ENCODE data around the gene FAM240B. TPM values are rescaled to one million over a fixed set of nuclear protein-coding genes. Genes with fewer than 3 reads are reported as not detected.

Gene FAM240B
- total RNA-seq, 1 experiment from 2014 or later, result not detected

- Histone ChIP-seq H3K4me1 (ENCODE audit: insufficient read depth, low read length) (0 out of 2 replicates have a peak, but pooled peaks cover 4% of the 10 kb centered on the region), H3K27ac (ENCODE audit: low read length) (no peak overlapping the region), H3K79me2 (ENCODE audit: low read length) (no peaks in the 10 kb centered on the region), H3K27me3 (ENCODE audit: low read length) (no peaks in the 10 kb centered on the region), H2AFZ (ENCODE audit: low read length) (no peak overlapping the region), H3K9me2 (replicated peaks; ENCODE audit: low read length) (no peaks in the 10 kb centered on the region), H3K4me2 (ENCODE audit: low read length) (no peak overlapping the region), H3K4me3 (ENCODE audit: low read length) (no peak overlapping the region), H3F3A (ENCODE audit: low read length, unreplicated experiment) (no peaks in the 10 kb centered on the region), H3K9ac (ENCODE audit: low read length) (no peak overlapping the region), H3K36me3 (ENCODE audit: low read depth, low read length) (no peaks in the 10 kb centered on the region), H4K20me1 (ENCODE audit: low read length) (no peaks in the 10 kb centered on the region), H3K9me3 (ENCODE audit: low read length) (no peaks in the 10 kb centered on the region)
- no TSS peak for BruUV-seq (replicated peaks)
- ATAC-seq (no peak), DNase-seq (no peak)
- TF ChIP-seq EZH2phosphoT487 (IDR thresholded peaks at IDR 0.05; ENCODE audit: borderline replicate concordance, low read length) (no peak), CTCF (conservative IDR thresholded peaks at IDR 0.05; ENCODE audit: low read depth, low read length) (no peak), EZH2 (IDR thresholded peaks at IDR 0.05; ENCODE audit: low read length, unreplicated experiment) (no peak)
- intact Hi-C loops (cut with micrococcal nuclease), result no loop called here
- CTCF ChIA-PET, result no interaction called here
- POLR2A ChIA-PET (ENCODE audit: unreplicated experiment), result no interaction called here
These were observed 25.3 kb downstream of the FAM240B start for GRCh38 chr9:38694676-38695075.

- H3K27ac ChIP-seq (ENCODE audit: low read length), result no peak overlapping the region
- ChIA-PET CTCF (no interaction called here), POLR2A (ENCODE audit: unreplicated experiment) (no interaction called here)
- DNase-seq (no peak), ATAC-seq (no peak)
- BruUV-seq (replicated peaks), result no TSS peak
- H3K4me3 ChIP-seq (ENCODE audit: low read length), result no peak overlapping the region
- H3K4me2 ChIP-seq (ENCODE audit: low read length), result no peak overlapping the region
- peaks cover 4% of the 10 kb centered on the region; the same call in 1 of the 2 replicates for H3K4me1 ChIP-seq (ENCODE audit: insufficient read depth, low read length)
- no peak overlapping the region for H3K9ac ChIP-seq (ENCODE audit: low read length)
- H3K27me3 ChIP-seq (ENCODE audit: low read length), result no peaks in the 10 kb centered on the region
- H3K36me3 ChIP-seq (ENCODE audit: low read depth, low read length), result no peaks in the 10 kb centered on the region
- H4K20me1 ChIP-seq (ENCODE audit: low read length), result no peaks in the 10 kb centered on the region
- H3K9me2 ChIP-seq (replicated peaks; ENCODE audit: low read length), result no peaks in the 10 kb centered on the region
- intact Hi-C loops (cut with micrococcal nuclease), result no loop called here
- no peak overlapping the region for H2AFZ ChIP-seq (ENCODE audit: low read length)
- H3F3A ChIP-seq (ENCODE audit: low read length, unreplicated experiment), result no peaks in the 10 kb centered on the region
- TF ChIP-seq EZH2 (IDR thresholded peaks at IDR 0.05; ENCODE audit: low read length, unreplicated experiment), result no peak
- no peak for TF ChIP-seq CTCF (conservative IDR thresholded peaks at IDR 0.05; ENCODE audit: low read depth, low read length)
- TF ChIP-seq EZH2phosphoT487 (IDR thresholded peaks at IDR 0.05; ENCODE audit: borderline replicate concordance, low read length), result no peak
- H3K79me2 ChIP-seq (ENCODE audit: low read length), result no peaks in the 10 kb centered on the region
- H3K9me3 ChIP-seq (ENCODE audit: low read length), result no peaks in the 10 kb centered on the region
These were observed 27.2 kb downstream of the FAM240B start for GRCh38 chr9:38692707-38693106.

GRCh38 chr9:38690574-38690973 is 29.4 kb downstream of the FAM240B start:
- Histone ChIP-seq H3K9me3 (ENCODE audit: low read length) (no peaks in the 10 kb centered on the region), H3K4me3 (ENCODE audit: low read length) (no peak overlapping the region), H3K27ac (ENCODE audit: low read length) (no peak overlapping the region), H3K36me3 (ENCODE audit: low read depth, low read length) (no peaks in the 10 kb centered on the region), H3K79me2 (ENCODE audit: low read length) (no peaks in the 10 kb centered on the region), H3K9ac (ENCODE audit: low read length) (no peak overlapping the region), H3F3A (ENCODE audit: low read length, unreplicated experiment) (no peaks in the 10 kb centered on the region), H3K4me1 (ENCODE audit: insufficient read depth, low read length) (peaks cover 11% of the 10 kb centered on the region; the same call in 1 of the 2 replicates), H3K9me2 (replicated peaks; ENCODE audit: low read length) (no peaks in the 10 kb centered on the region), H4K20me1 (ENCODE audit: low read length) (no peaks in the 10 kb centered on the region), H3K27me3 (ENCODE audit: low read length) (no peaks in the 10 kb centered on the region), H3K4me2 (ENCODE audit: low read length) (no peak overlapping the region), H2AFZ (ENCODE audit: low read length) (no peak overlapping the region)
- ChIA-PET POLR2A (ENCODE audit: unreplicated experiment) (interaction anchor here (0.5 kb wide), 1 partner anchor 8 kb away, joined by 3 read pairs; no protein-coding TSS in a partner anchor), CTCF (no interaction called here)
- TF ChIP-seq CTCF (conservative IDR thresholded peaks at IDR 0.05; ENCODE audit: low read depth, low read length), result no peak
- no peak for TF ChIP-seq EZH2 (IDR thresholded peaks at IDR 0.05; ENCODE audit: low read length, unreplicated experiment)
- TF ChIP-seq EZH2phosphoT487 (IDR thresholded peaks at IDR 0.05; ENCODE audit: borderline replicate concordance, low read length), result no peak
- no peak for DNase-seq
- intact Hi-C loops (cut with micrococcal nuclease), result no loop called here
- BruUV-seq (replicated peaks), result no TSS peak
- no peak for ATAC-seq
